Lower leg skin (tissue), 4 donors: ENCODE results near the gene JADE1. TPM values are rescaled to one million over a fixed set of nuclear protein-coding genes. Genes with fewer than 3 reads are reported as not detected.

Experiments
- DNase-seq, 2 donors: peaks; one replicate each; pipeline ENCODE4 v3.0.0-alpha.2; 2019; ENCODE audit warnings: low spot score in 2 of 2
- H3K4me3 ChIP-seq: fragments of 200-600 bp; sonication (generic); 2 replicates; pipeline ENCODE4 v1.5.1; 2017; ENCODE audit warnings: mild to moderate bottlenecking, low read depth; ENCODE audit not compliant: poor library complexity, severe bottlenecking
- POLR2A ChIP-seq, 2 donors: fragments of 450-650 bp; IDR thresholded peaks; one replicate each; pipeline ENCODE4 v1.6.1; 2016 to 2017; ENCODE audit warnings: antibody characterized with exemption in 2 of 2, mild to moderate bottlenecking in 1 of 2, moderate library complexity in 1 of 2
- WGBS, 2 donors: methylation state at CpG; one replicate each; pipeline ENCODE4 v1.1.5; 2018; 5-methylcytosine and 5-hydroxymethylcytosine counted together
- intact Hi-C: fragments of 100-400 bp; cut with DNase I; formaldehyde crosslinking; loops from one replicate; pipeline ENCODE4 v1.15.0; 2023; ENCODE audit warnings: low total_unique reads
- total RNA-seq, 4 donors: library from RNA; depleted of rRNA; stranded (reverse); fragments of >200 nt; gene quantifications; one replicate each; pipeline ENCODE4 v1.1.0, GENCODE V29; 2016
- TF ChIP-seq, protein P1 (sequence below), 3 donors: fragments of 450-650 bp; IDR thresholded peaks; one replicate each; pipeline ENCODE4 v1.5.1; 2016; ENCODE audit warnings: antibody characterized with exemption in 3 of 3, mild to moderate bottlenecking in 3 of 3, moderate library complexity in 2 of 3

The JADE1 gene
- total RNA-seq, 4 donors from 2014 or later = 13.5 to 36.7 (median 19.6) TPM

DNA sequence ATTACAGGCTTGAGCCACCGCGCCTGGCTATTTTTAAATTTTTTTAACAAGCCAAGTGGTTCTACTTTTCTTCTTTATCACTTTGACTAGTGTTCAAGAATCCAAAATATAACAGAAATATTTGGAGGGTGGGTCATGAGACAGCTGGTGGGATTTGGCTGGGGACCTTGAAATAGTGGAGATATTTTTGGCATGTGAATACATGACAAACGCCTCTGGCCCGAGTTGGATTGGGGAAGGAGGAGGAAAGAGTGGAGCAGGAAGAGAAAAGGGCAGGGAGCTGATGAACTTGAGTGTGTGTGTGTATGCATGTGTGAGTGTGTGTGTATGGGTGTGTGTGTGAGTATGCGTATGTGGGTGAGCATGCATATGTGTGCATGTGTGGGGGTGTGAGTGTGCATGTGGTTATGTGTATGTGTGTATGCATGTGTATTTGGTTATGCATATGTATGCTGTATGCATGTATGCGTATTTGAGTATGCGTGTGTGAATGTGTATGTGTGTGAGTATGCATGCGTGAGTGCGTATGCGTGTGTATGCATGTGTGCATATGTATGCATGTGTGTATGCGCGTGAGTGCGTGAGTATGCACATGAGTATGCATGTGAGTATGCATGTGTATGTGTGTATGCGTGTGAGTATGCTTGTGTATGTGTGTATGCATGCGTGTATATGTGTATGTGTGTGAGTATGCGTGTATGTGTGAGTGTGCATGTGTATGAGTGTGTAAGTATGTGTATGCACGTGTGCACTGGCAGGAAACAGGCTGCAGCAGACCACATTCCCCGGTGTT lies 49.6 kb downstream of the JADE1 start:
- TF ChIP-seq, protein P1, sequence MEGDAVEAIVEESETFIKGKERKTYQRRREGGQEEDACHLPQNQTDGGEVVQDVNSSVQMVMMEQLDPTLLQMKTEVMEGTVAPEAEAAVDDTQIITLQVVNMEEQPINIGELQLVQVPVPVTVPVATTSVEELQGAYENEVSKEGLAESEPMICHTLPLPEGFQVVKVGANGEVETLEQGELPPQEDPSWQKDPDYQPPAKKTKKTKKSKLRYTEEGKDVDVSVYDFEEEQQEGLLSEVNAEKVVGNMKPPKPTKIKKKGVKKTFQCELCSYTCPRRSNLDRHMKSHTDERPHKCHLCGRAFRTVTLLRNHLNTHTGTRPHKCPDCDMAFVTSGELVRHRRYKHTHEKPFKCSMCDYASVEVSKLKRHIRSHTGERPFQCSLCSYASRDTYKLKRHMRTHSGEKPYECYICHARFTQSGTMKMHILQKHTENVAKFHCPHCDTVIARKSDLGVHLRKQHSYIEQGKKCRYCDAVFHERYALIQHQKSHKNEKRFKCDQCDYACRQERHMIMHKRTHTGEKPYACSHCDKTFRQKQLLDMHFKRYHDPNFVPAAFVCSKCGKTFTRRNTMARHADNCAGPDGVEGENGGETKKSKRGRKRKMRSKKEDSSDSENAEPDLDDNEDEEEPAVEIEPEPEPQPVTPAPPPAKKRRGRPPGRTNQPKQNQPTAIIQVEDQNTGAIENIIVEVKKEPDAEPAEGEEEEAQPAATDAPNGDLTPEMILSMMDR (IDR thresholded peaks at IDR 0.05) = no peak
- no peak for TF ChIP-seq POLR2A (IDR thresholded peaks at IDR 0.05)
- 73 to 80% methylated on average over 18 of the region's 18 CpGs for WGBS, 2 donors
- intact Hi-C loops = no loop called here
- no peak overlapping the region for H3K4me3 ChIP-seq
- no peak for DNase-seq

- DNase-seq = no peak
- TF ChIP-seq, protein P1 (IDR thresholded peaks at IDR 0.05) = no peak
- intact Hi-C loops = loop anchor here (5.0 kb wide), 2 partner anchors 403 to 668 kb away; no protein-coding TSS in a partner anchor
- 59 to 60% methylated on average over 6 of the region's 6 CpGs for WGBS, 2 donors
- no peak overlapping the region for H3K4me3 ChIP-seq
These were observed 50.6 kb downstream of the JADE1 start for GRCh38 chr4:128859887-128860677.

GRCh38 chr4:128861856-128862518 lies 52.5 kb downstream of the JADE1 start:
- no peak for TF ChIP-seq POLR2A (IDR thresholded peaks at IDR 0.05)
- TF ChIP-seq, protein P1 (IDR thresholded peaks at IDR 0.05) = no peak
- no peak for DNase-seq
- intact Hi-C loops = loop anchor here (5.0 kb wide), 2 partner anchors 405 to 670 kb away; no protein-coding TSS in a partner anchor
- 88 to 89% methylated on average over 13 of the region's 13 CpGs for WGBS, 2 donors
- H3K4me3 ChIP-seq = no peak overlapping the region

- 77 to 82% methylated on average over 14 of the region's 14 CpGs for WGBS, 2 donors
- TF ChIP-seq, protein P1 (IDR thresholded peaks at IDR 0.05) = no peak
- no peak for TF ChIP-seq POLR2A (IDR thresholded peaks at IDR 0.05)
- DNase-seq = no peak
- H3K4me3 ChIP-seq = no peak overlapping the region
- intact Hi-C loops = loop anchor here (5.0 kb wide), 2 partner anchors 405 to 670 kb away; no protein-coding TSS in a partner anchor
These were observed 53.3 kb downstream of the JADE1 start for GRCh38 chr4:128862608-128863311.
